ENCODE measurements around the gene SCN2A. TPM values are rescaled to one million over a fixed set of nuclear protein-coding genes. Genes with fewer than 3 reads are reported as not detected.

Gene SCN2A
- total and polyA plus RNA-seq, 10 of the 15 experiments (the other 5 are each of a cell fraction or from before 2014, with no cell fraction given) = 0.01 TPM; not detected in 8

- no peak for TF ChIP-seq CTCF (IDR thresholded peaks at IDR 0.05 in 2 of 3, conservative IDR thresholded peaks at IDR 0.05 in 1 of 3; ENCODE audit: control insufficient read depth in 2 of 3, extremely low read depth in 1 of 3, insufficient read depth in 1 of 3, low read depth in 3 of 3, low read length in 3 of 3)
- no peak for TF ChIP-seq USF2 (IDR thresholded peaks at IDR 0.05; ENCODE audit: borderline replicate concordance, low read depth, low read length)
- TF ChIP-seq NRF1 (conservative IDR thresholded peaks at IDR 0.05; ENCODE audit: low read depth, low read length) = no peak
- TF ChIP-seq NFIC (IDR thresholded peaks at IDR 0.05; ENCODE audit: low read depth, low read length) = no peak
- no peak for TF ChIP-seq HCFC1 (IDR thresholded peaks at IDR 0.05; ENCODE audit: low read length)
- no peak for TF ChIP-seq POLR2AphosphoS5 (IDR thresholded peaks at IDR 0.05; ENCODE audit: low read length)
- no peak for TF ChIP-seq EP300 (IDR thresholded peaks at IDR 0.05; ENCODE audit: borderline replicate concordance in 1 of 2, control insufficient read depth in 1 of 2, low read depth in 2 of 2, low read length in 2 of 2)
Measured at GRCh38 chr2:165277860-165278656, 38.8 kb downstream of the SCN2A start (continued).

GRCh38 chr2:165280356-165280755, 41.1 kb downstream of the SCN2A start:
- ChIA-PET RAD21 (ENCODE audit: unreplicated experiment) (no interaction called here), CTCF (no interaction called here), POLR2A (no interaction called here), SMC1A (ENCODE audit: uncharacterized antibody, unreplicated experiment) (interaction anchor here (1.3 kb wide), 1 partner anchor 41 kb away, joined by 3 read pairs; the partner anchor contains the start of gene SCN2A)
- BruUV-seq (replicated peaks) = no TSS peak
- no peak for FAIRE-seq
- Histone ChIP-seq H3K9ac (ENCODE audit: control insufficient read depth, insufficient read depth, low read length) (no peak overlapping the region), H3K4me2 (ENCODE audit: control insufficient read depth, insufficient read depth) (no peak overlapping the region), H3K36me3 (ENCODE audit: control insufficient read depth in 2 of 2, insufficient read depth in 2 of 2, low read length in 1 of 2) (no peaks in the 10 kb centered on the region), H3K4me1 (ENCODE audit: control insufficient read depth, insufficient read depth, low read length) (no peaks in the 10 kb centered on the region), H3K27ac (ENCODE audit: control insufficient read depth, insufficient read depth) (no peak overlapping the region), H4K20me1 (ENCODE audit: control insufficient read depth, insufficient read depth) (no peaks in the 10 kb centered on the region), H3K27me3 (replicated peaks in 1 of 2; ENCODE audit: control insufficient read depth in 2 of 2, insufficient read depth in 2 of 2, low read length in 1 of 2) (no peaks in the 10 kb centered on the region), H2AFZ (ENCODE audit: control insufficient read depth, low read depth, low read length) (no peak overlapping the region), H3K4me3 (no peak overlapping the region), H3K9me3 (replicated peaks; ENCODE audit: control insufficient read depth, insufficient read depth, low read length) (no peaks in the 10 kb centered on the region), H3K79me2 (ENCODE audit: control insufficient read depth, insufficient read depth, low read length) (no peaks in the 10 kb centered on the region)
- intact Hi-C loops (cut with micrococcal nuclease; ENCODE audit: unreplicated experiment) (no loop called here), in situ Hi-C loops (cut with MboI) (no loop called here)
- no peak for DNase-seq (ENCODE audit: low read depth, low spot score)
- no peak for TF ChIP-seq E2F4 (IDR thresholded peaks at IDR 0.05; ENCODE audit: low read depth, low read length)
- no peak for TF ChIP-seq SMAD5 (IDR thresholded peaks at IDR 0.05; ENCODE audit: low read depth)
- no peak for TF ChIP-seq NFYA (IDR thresholded peaks at IDR 0.05; ENCODE audit: borderline replicate concordance, low read depth, low read length)
- no peak for TF ChIP-seq TARDBP (IDR thresholded peaks at IDR 0.05; ENCODE audit: borderline replicate concordance)
- no peak for TF ChIP-seq PML (IDR thresholded peaks at IDR 0.05; ENCODE audit: low read length)
- TF ChIP-seq SMC3 (IDR thresholded peaks at IDR 0.05; ENCODE audit: borderline replicate concordance, low read length) = no peak
- TF ChIP-seq CEBPZ (IDR thresholded peaks at IDR 0.05; ENCODE audit: low read depth, low read length) = no peak
- WGBS (ENCODE audit: insufficient coverage, insufficient replicate concordance, low lambda C conversion rate, missing lambda C conversion rate) = 75% methylated on average over 4 of the region's 4 CpGs
- ATAC-seq = no peak
